Ishikawa (cell line): ENCODE measurements around the gene PPDPF.

Experiments used
- CEBPB ChIP-seq: IDR thresholded peaks from 2 replicates; pipeline ENCODE4 v1.6.1; 2012
- CREB1 ChIP-seq: IDR thresholded peaks from 2 replicates; pipeline ENCODE4 v1.6.1; 2012; ENCODE audit warnings: low read depth
- EP300 ChIP-seq: IDR thresholded peaks from 2 replicates; pipeline ENCODE4 v1.6.1; 2012; ENCODE audit warnings: borderline replicate concordance
- FOXM1 ChIP-seq: IDR thresholded peaks from 2 replicates; pipeline ENCODE4 v1.6.1; 2012; ENCODE audit warnings: low read depth, borderline replicate concordance
- TF ChIP-seq, protein P1 (sequence below): IDR thresholded peaks from 2 replicates; pipeline ENCODE4 v1.6.1; 2012
- TF ChIP-seq, protein P2 (sequence below): IDR thresholded peaks from 2 replicates; pipeline ENCODE4 v1.6.1; 2012

- TF ChIP-seq FOXM1 (no peak), CREB1 (no peak), EP300 (no peak), CEBPB (no peak)
- TF ChIP-seq, protein P1, sequence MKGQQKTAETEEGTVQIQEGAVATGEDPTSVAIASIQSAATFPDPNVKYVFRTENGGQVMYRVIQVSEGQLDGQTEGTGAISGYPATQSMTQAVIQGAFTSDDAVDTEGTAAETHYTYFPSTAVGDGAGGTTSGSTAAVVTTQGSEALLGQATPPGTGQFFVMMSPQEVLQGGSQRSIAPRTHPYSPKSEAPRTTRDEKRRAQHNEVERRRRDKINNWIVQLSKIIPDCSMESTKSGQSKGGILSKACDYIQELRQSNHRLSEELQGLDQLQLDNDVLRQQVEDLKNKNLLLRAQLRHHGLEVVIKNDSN = no peak
- TF ChIP-seq, protein P2, sequence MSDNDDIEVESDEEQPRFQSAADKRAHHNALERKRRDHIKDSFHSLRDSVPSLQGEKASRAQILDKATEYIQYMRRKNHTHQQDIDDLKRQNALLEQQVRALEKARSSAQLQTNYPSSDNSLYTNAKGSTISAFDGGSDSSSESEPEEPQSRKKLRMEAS = no peak
Observed at GRCh38 chr20:63487116-63487764, 33.3 kb upstream of the PPDPF start.
